Measurements from ENCODE around the gene KIRREL3.

The KIRREL3 gene

GRCh38 chr11:126897430-126897829 is 103.1 kb downstream of the KIRREL3 start:
- Histone ChIP-seq H3K27ac (no peak overlapping the region), H4K20me1 (ENCODE audit: insufficient read depth) (no peaks in the 10 kb centered on the region), H3K36me3 (ENCODE audit: insufficient read depth) (no peaks in the 10 kb centered on the region), H2AFZ (ENCODE audit: low read depth) (no peak overlapping the region), H3K9ac (no peak overlapping the region), H3K79me2 (ENCODE audit: insufficient read depth, low read depth) (no peaks in the 10 kb centered on the region), H3K4me1 (ENCODE audit: low read depth, poor library complexity, severe bottlenecking) (no peaks in the 10 kb centered on the region), H3K4me3 (IDR thresholded peaks at IDR 0.05; ENCODE audit: insufficient read depth, low read depth, low read length) (no peak overlapping the region), H3K27me3 (ENCODE audit: insufficient read depth, low read depth) (no peaks in the 10 kb centered on the region), H3K4me2 (no peak overlapping the region)
- TF ChIP-seq CTCF (conservative IDR thresholded peaks at IDR 0.05; ENCODE audit: low read depth, low read length), result no peak

DNA sequence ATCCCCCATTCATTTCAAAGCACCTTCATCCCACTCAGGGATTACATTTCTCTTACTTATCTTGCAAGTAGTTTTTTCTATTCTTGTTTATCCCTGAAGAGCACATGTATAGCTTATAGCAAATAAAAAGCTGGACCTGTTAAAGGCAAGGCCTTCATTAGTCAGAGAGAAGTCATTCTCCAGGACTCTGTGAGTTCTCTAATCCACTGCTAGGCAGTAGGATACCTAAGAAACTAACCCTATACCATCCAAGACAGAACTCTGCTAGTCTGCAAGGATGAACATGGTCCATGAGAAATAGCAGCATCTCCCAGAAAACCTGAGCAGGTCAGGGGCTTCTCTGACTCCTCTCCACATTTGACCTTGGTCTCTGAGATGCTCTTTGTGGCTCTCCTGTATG is 104.5 kb downstream of the KIRREL3 start:
- no peaks in the 10 kb centered on the region for H3K4me1 ChIP-seq (ENCODE audit: low read depth, poor library complexity, severe bottlenecking)
- no peaks in the 10 kb centered on the region for H3K36me3 ChIP-seq (ENCODE audit: insufficient read depth)
- no peaks in the 10 kb centered on the region for H3K27me3 ChIP-seq (ENCODE audit: insufficient read depth, low read depth)
- no peak overlapping the region for H2AFZ ChIP-seq (ENCODE audit: low read depth)
- no peaks in the 10 kb centered on the region for H4K20me1 ChIP-seq (ENCODE audit: insufficient read depth)
- H3K9ac ChIP-seq, result no peak overlapping the region
- TF ChIP-seq CTCF (conservative IDR thresholded peaks at IDR 0.05; ENCODE audit: low read depth, low read length), result no peak
- no peak overlapping the region for H3K27ac ChIP-seq
- no peaks in the 10 kb centered on the region for H3K79me2 ChIP-seq (ENCODE audit: insufficient read depth, low read depth)
- H3K4me2 ChIP-seq, result no peak overlapping the region
- H3K4me3 ChIP-seq (IDR thresholded peaks at IDR 0.05; ENCODE audit: insufficient read depth, low read depth, low read length), result no peak overlapping the region

DNA sequence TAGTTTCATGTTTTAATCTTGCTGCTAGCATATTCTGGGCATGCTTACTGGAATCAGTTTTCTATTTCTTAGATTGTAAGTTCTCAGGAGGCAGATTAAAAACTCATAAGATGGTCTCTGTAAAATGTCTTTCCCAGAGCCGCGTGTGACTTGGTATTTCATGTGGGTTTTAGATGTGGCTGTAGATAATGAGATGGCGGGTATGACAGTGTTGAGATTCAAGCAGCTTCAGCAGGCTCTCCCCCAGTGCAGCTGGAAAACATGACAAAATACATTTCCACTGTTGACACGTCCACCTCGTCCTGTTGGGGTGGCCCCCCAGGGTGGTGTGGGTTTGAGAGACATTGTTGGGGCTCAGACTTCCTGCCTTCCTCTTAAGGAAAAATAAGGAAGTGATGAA is 106.8 kb downstream of the KIRREL3 start:
- Histone ChIP-seq H3K4me2 (no peak overlapping the region), H3K4me3 (IDR thresholded peaks at IDR 0.05; ENCODE audit: insufficient read depth, low read depth, low read length) (no peak overlapping the region), H3K4me1 (ENCODE audit: low read depth, poor library complexity, severe bottlenecking) (no peaks in the 10 kb centered on the region), H3K27me3 (ENCODE audit: insufficient read depth, low read depth) (no peaks in the 10 kb centered on the region), H3K27ac (no peak overlapping the region), H3K36me3 (ENCODE audit: insufficient read depth) (no peaks in the 10 kb centered on the region), H3K79me2 (ENCODE audit: insufficient read depth, low read depth) (no peaks in the 10 kb centered on the region), H2AFZ (ENCODE audit: low read depth) (no peak overlapping the region), H3K9ac (no peak overlapping the region), H4K20me1 (ENCODE audit: insufficient read depth) (no peaks in the 10 kb centered on the region)
- no peak for TF ChIP-seq CTCF (conservative IDR thresholded peaks at IDR 0.05; ENCODE audit: low read depth, low read length)

- Histone ChIP-seq H3K4me2 (no peak overlapping the region), H3K79me2 (ENCODE audit: insufficient read depth, low read depth) (no peaks in the 10 kb centered on the region), H3K9ac (no peak overlapping the region), H3K36me3 (ENCODE audit: insufficient read depth) (no peaks in the 10 kb centered on the region), H3K4me3 (IDR thresholded peaks at IDR 0.05; ENCODE audit: insufficient read depth, low read depth, low read length) (no peak overlapping the region), H3K27me3 (ENCODE audit: insufficient read depth, low read depth) (no peaks in the 10 kb centered on the region), H3K4me1 (ENCODE audit: low read depth, poor library complexity, severe bottlenecking) (no peaks in the 10 kb centered on the region), H3K27ac (no peak overlapping the region), H4K20me1 (ENCODE audit: insufficient read depth) (no peaks in the 10 kb centered on the region), H2AFZ (ENCODE audit: low read depth) (no peak overlapping the region)
- TF ChIP-seq CTCF (conservative IDR thresholded peaks at IDR 0.05; ENCODE audit: low read depth, low read length), result no peak
These were observed 107.8 kb downstream of the KIRREL3 start for GRCh38 chr11:126892756-126893155.
